CD14-positive monocyte (primary cell): ENCODE measurements around the gene MFN2. TPM values are rescaled to one million over a fixed set of nuclear protein-coding genes. Genes with fewer than 3 reads are reported as not detected.

Experiments
- DNase-seq, 3 donors: peaks; one replicate each; pipeline ENCODE4 v3.0.0-alpha.2; 2011 to 2022
- H2AFZ ChIP-seq: 2 replicates; pipeline ENCODE4 v1.6.0; 2012; ENCODE audit warnings: mild to moderate bottlenecking, low read depth, low read length, inconsistent platforms; ENCODE audit not compliant: insufficient read depth, poor library complexity, severe bottlenecking
- H3K27ac ChIP-seq, 2 donors: 1 replicate in 1 of 2; 2 replicates in 1 of 2; pipeline ENCODE4 v1.5.1; 2012 to 2013; ENCODE audit warnings: low read length in 2 of 2, control low read depth in 1 of 2, inconsistent platforms in 1 of 2, low read depth in 1 of 2, mild to moderate bottlenecking in 1 of 2
- H3K27me3 ChIP-seq, 2 donors: one replicate each; pipeline versions ENCODE4 v1.6.0 to v1.6.1; 2011 to 2013; ENCODE audit warnings: low read length in 2 of 2; ENCODE audit not compliant: control insufficient read depth in 2 of 2, insufficient read depth in 2 of 2
- H3K36me3 ChIP-seq, 2 donors: replicated peaks in 1 of 2; 1 replicate in 1 of 2; 2 replicates in 1 of 2; pipeline versions ENCODE4 v1.5.1 to v1.6.1; 2012 to 2013; ENCODE audit warnings: low read length in 2 of 2, control low read depth in 1 of 2, inconsistent platforms in 1 of 2, mild to moderate bottlenecking in 1 of 2; ENCODE audit not compliant: insufficient read depth in 2 of 2, control insufficient read depth in 1 of 2
- H3K4me1 ChIP-seq, 2 donors: 1 replicate in 1 of 2; 2 replicates in 1 of 2; pipeline versions ENCODE4 v1.5.1 to v1.6.1; 2012 to 2013; ENCODE audit warnings: low read length in 2 of 2, control low read depth in 1 of 2, inconsistent platforms in 1 of 2, mild to moderate bottlenecking in 1 of 2, moderate library complexity in 1 of 2; ENCODE audit not compliant: insufficient read depth in 2 of 2, control insufficient read depth in 1 of 2
- H3K4me2 ChIP-seq: replicated peaks from 2 replicates; pipeline ENCODE3; 2012; ENCODE audit warnings: low read length, moderate library complexity, mild to moderate bottlenecking; ENCODE audit not compliant: poor library complexity, severe bottlenecking; ENCODE audit errors: extremely low read depth
- H3K4me3 ChIP-seq, 3 experiments: fragments of 200-600 bp in 1 of 3; sonication (generic) in 1 of 3; replicated peaks in 1 of 3; 1 replicate in 2 of 3; 2 replicates in 1 of 3; pipeline ENCODE4 v1.5.1; 2011 to 2013; ENCODE audit warnings: low read length in 3 of 3, mild to moderate bottlenecking in 3 of 3, control low read depth in 2 of 3, low read depth in 2 of 3, inconsistent platforms in 1 of 3, moderate library complexity in 1 of 3
- H3K79me2 ChIP-seq: 2 replicates; pipeline ENCODE4 v1.6.0; 2012; ENCODE audit warnings: mild to moderate bottlenecking, control low read depth, inconsistent platforms, low read length, moderate library complexity; ENCODE audit not compliant: insufficient read depth
- H3K9ac ChIP-seq: 2 replicates; pipeline ENCODE4 v1.6.0; 2017; ENCODE audit warnings: low read length, mild to moderate bottlenecking; ENCODE audit not compliant: insufficient read depth, poor library complexity, severe bottlenecking
- H3K9me3 ChIP-seq, 2 donors: replicated peaks in 1 of 2; 1 replicate in 1 of 2; 2 replicates in 1 of 2; pipeline versions ENCODE4 v1.5.1 to v1.6.1; 2012 to 2013; ENCODE audit warnings: low read length in 2 of 2, control low read depth in 1 of 2; ENCODE audit not compliant: control insufficient read depth in 1 of 2, insufficient read depth in 1 of 2
- H4K20me1 ChIP-seq: 2 replicates; pipeline ENCODE4 v1.6.0; 2012; ENCODE audit warnings: mild to moderate bottlenecking, low read length, control low read depth, moderate library complexity; ENCODE audit not compliant: insufficient read depth
- H3K27ac Mint-ChIP-seq, 7 donors: one replicate each; pipeline ENCODE4 v1.8.0; 2020; ENCODE audit warnings: mild to moderate bottlenecking in 7 of 7, mixed read lengths in 7 of 7, moderate library complexity in 6 of 7, inconsistent platforms in 2 of 7
- H3K27me3 Mint-ChIP-seq, 3 donors: one replicate each; pipeline ENCODE4 v1.8.0; 2021 to 2022; ENCODE audit warnings: low read depth in 3 of 3, mild to moderate bottlenecking in 3 of 3, mixed read lengths in 3 of 3, moderate library complexity in 3 of 3, inconsistent platforms in 1 of 3
- H3K36me3 Mint-ChIP-seq, 2 donors: one replicate each; pipeline ENCODE4 v1.8.0; 2020; ENCODE audit warnings: mixed read lengths in 2 of 2, inconsistent platforms in 1 of 2, mild to moderate bottlenecking in 1 of 2
- H3K4me1 Mint-ChIP-seq: one replicate; pipeline ENCODE4 v1.8.0; 2020; ENCODE audit warnings: mild to moderate bottlenecking, mixed read lengths
- H3K4me3 Mint-ChIP-seq, 2 donors: one replicate each; pipeline ENCODE4 v1.8.0; 2020; ENCODE audit warnings: mild to moderate bottlenecking in 2 of 2, mixed read lengths in 2 of 2, moderate library complexity in 1 of 2
- H3K9me3 Mint-ChIP-seq, 7 donors: one replicate each; pipeline ENCODE4 v1.8.0; 2020 to 2022; ENCODE audit warnings: mixed read lengths in 7 of 7, mild to moderate bottlenecking in 6 of 7, moderate library complexity in 6 of 7, inconsistent platforms in 2 of 7
- WGBS: methylation state at CpG from one replicate; pipeline ENCODE4 v1.1.5; 2013; ENCODE audit warnings: missing lambda C conversion rate; ENCODE audit not compliant: insufficient coverage; 5-methylcytosine and 5-hydroxymethylcytosine counted together
- intact Hi-C, 2 donors: fragments of 100-400 bp; cut with micrococcal nuclease; formaldehyde crosslinking; loops; one replicate each; pipeline versions ENCODE4 v1.15.0 to v1.15.1; 2023
- polyA plus RNA-seq, 3 donors: library from polyadenylated mRNA; depleted of rRNA in 1 of 3; unstranded in 2 of 3; stranded (reverse) in 1 of 3; fragments of 300-500 nt in 2 of 3; fragments of >200 nt in 1 of 3; fragmentation: Illumina TruSeq in 2 of 3; gene quantifications; 1 replicate in 2 of 3; 2 replicates in 1 of 3; pipeline ENCODE4 v1.2.3, GENCODE V29; 2012 to 2021
- TF ChIP-seq, protein P1 (sequence below): fragments of 200-600 bp; IDR thresholded peaks from one replicate; pipeline ENCODE4 v1.8.0; 2022; ENCODE audit warnings: antibody characterized with exemption, mild to moderate bottlenecking

Gene MFN2
- polyA plus RNA-seq, 3 donors: 26.3 to 35.8 (median 30.3) TPM

DNA sequence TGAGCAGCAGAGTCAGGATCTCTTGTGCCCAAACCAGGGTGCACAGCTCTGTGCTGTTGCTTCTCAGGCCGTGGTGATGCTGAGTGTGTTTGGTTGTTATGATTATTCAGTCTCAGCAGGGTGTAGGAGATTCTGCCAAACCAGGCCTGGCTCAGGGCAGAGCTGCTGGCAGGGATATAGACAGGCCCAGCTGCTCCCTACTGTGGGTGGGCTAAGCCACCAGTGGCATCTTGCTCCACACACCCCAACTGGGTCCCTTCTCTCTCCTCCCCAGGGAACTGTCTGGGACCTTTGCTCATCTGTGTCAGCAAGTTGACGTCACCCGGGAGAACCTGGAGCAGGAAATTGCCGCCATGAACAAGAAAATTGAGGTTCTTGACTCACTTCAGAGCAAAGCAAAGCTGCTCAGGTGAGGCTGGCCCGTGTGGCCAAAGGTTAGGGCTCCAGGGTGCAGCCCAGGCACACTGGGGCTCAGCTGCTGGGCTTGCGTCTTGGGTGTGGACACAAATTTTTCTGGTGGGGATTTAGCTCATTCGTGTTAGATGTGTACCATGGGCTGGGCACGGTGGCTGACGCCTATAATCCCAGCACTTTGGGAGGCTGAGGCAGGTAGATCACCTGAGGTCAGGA, 29.2 kb downstream of the MFN2 start:
- Histone ChIP-seq H3K79me2 (no peaks in the 10 kb centered on the region), H3K4me2 (no peak overlapping the region), H3K4me3 (no peak overlapping the region), H3K36me3 (peaks cover 77 to 91% of the 10 kb centered on the region in 2 donors), H2AFZ (no peak overlapping the region), H3K27ac (no peak overlapping the region), H3K4me1 (no peaks in the 10 kb centered on the region), H3K9me3 (no peaks in the 10 kb centered on the region), H4K20me1 (peaks cover 7% of the 10 kb centered on the region), H3K9ac (no peak overlapping the region), H3K27me3 (no peaks in the 10 kb centered on the region)
- Mint-ChIP-seq H3K36me3 (peaks cover 88 to 96% of the 10 kb centered on the region in 2 donors), H3K4me3 (no peak overlapping the region), H3K4me1 (no peaks in the 10 kb centered on the region), H3K27ac (peak overlapping the region in 3 of 7 donors; percentile 15 to 46 (median 32)), H3K9me3 (peaks cover 0 to 3% (median 0%) of the 10 kb centered on the region in 7 donors), H3K27me3 (peaks cover 0 to 2% (median 0%) of the 10 kb centered on the region in 3 donors)
- TF ChIP-seq, protein P1, sequence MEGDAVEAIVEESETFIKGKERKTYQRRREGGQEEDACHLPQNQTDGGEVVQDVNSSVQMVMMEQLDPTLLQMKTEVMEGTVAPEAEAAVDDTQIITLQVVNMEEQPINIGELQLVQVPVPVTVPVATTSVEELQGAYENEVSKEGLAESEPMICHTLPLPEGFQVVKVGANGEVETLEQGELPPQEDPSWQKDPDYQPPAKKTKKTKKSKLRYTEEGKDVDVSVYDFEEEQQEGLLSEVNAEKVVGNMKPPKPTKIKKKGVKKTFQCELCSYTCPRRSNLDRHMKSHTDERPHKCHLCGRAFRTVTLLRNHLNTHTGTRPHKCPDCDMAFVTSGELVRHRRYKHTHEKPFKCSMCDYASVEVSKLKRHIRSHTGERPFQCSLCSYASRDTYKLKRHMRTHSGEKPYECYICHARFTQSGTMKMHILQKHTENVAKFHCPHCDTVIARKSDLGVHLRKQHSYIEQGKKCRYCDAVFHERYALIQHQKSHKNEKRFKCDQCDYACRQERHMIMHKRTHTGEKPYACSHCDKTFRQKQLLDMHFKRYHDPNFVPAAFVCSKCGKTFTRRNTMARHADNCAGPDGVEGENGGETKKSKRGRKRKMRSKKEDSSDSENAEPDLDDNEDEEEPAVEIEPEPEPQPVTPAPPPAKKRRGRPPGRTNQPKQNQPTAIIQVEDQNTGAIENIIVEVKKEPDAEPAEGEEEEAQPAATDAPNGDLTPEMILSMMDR: no peak
- intact Hi-C loops: no loop called here
- 100% methylated on average over 9 of the region's 9 CpGs for WGBS
- DNase-seq: no peak

- Histone ChIP-seq H3K27me3 (no peaks in the 10 kb centered on the region), H3K79me2 (no peaks in the 10 kb centered on the region), H3K4me2 (no peak overlapping the region), H4K20me1 (peaks cover 7% of the 10 kb centered on the region), H3K27ac (no peak overlapping the region), H3K4me1 (no peaks in the 10 kb centered on the region), H2AFZ (no peak overlapping the region), H3K36me3 (peaks cover 62 to 79% of the 10 kb centered on the region in 2 donors), H3K4me3 (no peak overlapping the region), H3K9ac (no peak overlapping the region), H3K9me3 (no peaks in the 10 kb centered on the region)
- TF ChIP-seq, protein P1: no peak
- no peak overlapping the region for H3K4me3 Mint-ChIP-seq
- intact Hi-C loops: loop anchor here in 1 of 2 donors (10.0 kb wide), 1 partner anchor 86 kb away; the partner anchor contains the start of gene KIAA2013
- H3K4me1 Mint-ChIP-seq: no peaks in the 10 kb centered on the region
- 91% methylated on average over 9 of the region's 16 CpGs for WGBS
- peaks cover 76 to 82% of the 10 kb centered on the region in 2 donors for H3K36me3 Mint-ChIP-seq
- peaks cover 0 to 2% (median 0%) of the 10 kb centered on the region in 3 donors for H3K27me3 Mint-ChIP-seq
- no peak for DNase-seq
- H3K27ac Mint-ChIP-seq: no peak overlapping the region
- peaks cover 0 to 3% (median 0%) of the 10 kb centered on the region in 7 donors for H3K9me3 Mint-ChIP-seq
Measured at GRCh38 chr1:12010746-12011570, 30.7 kb downstream of the MFN2 start.
